Measurements from ENCODE around the gene GIMAP4.
"Not testable (repeated sequence)": the region's sequence is repeated elsewhere in the genome, so short reads cannot be mapped to it uniquely, and the experiment has no call there.

The GIMAP4 gene

GRCh38 chr7:150567169-150567568 lies at the start of gene GIMAP4:
Gene GIMAP4 (plus strand): TSS chr7:150567390. CDS start chr7:150569902, 2,512 bp downstream.
- no peak for DNase-seq (ENCODE audit: extremely low read depth, low read depth)
- TF ChIP-seq CTCF (IDR thresholded peaks at IDR 0.05; ENCODE audit: low read depth, low read length) = no peak

GRCh38 chr7:150519310-150519709 lies 47.9 kb upstream of the GIMAP4 start:
- no peak for TF ChIP-seq CTCF (IDR thresholded peaks at IDR 0.05; ENCODE audit: low read depth, low read length)
- DNase-seq (ENCODE audit: extremely low read depth, low read depth) = no peak

- no peak for TF ChIP-seq CTCF (IDR thresholded peaks at IDR 0.05; ENCODE audit: low read depth, low read length)
- no peak for DNase-seq (ENCODE audit: extremely low read depth, low read depth)
These were observed 47.0 kb upstream of the GIMAP4 start for GRCh38 chr7:150520145-150520544.

GRCh38 chr7:150522931-150523330 lies 44.3 kb upstream of the GIMAP4 start:
- not testable (repeated sequence) for DNase-seq (ENCODE audit: extremely low read depth, low read depth)

- TF ChIP-seq CTCF (IDR thresholded peaks at IDR 0.05; ENCODE audit: low read depth, low read length) = no peak
- DNase-seq (ENCODE audit: extremely low read depth, low read depth) = no peak
These were observed 43.2 kb upstream of the GIMAP4 start for GRCh38 chr7:150524018-150524417.

GRCh38 chr7:150531704-150532103 lies 35.5 kb upstream of the GIMAP4 start:
- no peak for TF ChIP-seq CTCF (IDR thresholded peaks at IDR 0.05; ENCODE audit: low read depth, low read length)
- no peak for DNase-seq (ENCODE audit: extremely low read depth, low read depth)

GRCh38 chr7:150538259-150538658 lies 28.9 kb upstream of the GIMAP4 start:
- no peak for DNase-seq (ENCODE audit: extremely low read depth, low read depth)

More at GRCh38 chr7:150538259-150538658, 28.9 kb upstream of the GIMAP4 start:
- TF ChIP-seq CTCF (IDR thresholded peaks at IDR 0.05; ENCODE audit: low read depth, low read length) = no peak
